Measurements from ENCODE around the gene NPAT. TPM values are rescaled to one million over a fixed set of nuclear protein-coding genes. Genes with fewer than 3 reads are reported as not detected.

Gene NPAT
- total RNA-seq, 1 donor from 2014 or later = 38.1 TPM

- intact Hi-C loops (cut with micrococcal nuclease) = loop anchor here (5.0 to 10.0 kb wide), 2 partner anchors 273 to 764 kb away; partner anchors contain the start of genes CWF19L2 and POGLUT3
- Mint-ChIP-seq H3K27ac (no peak overlapping the region), H3K36me3 (ENCODE audit: low read depth) (peaks cover 46% of the 10 kb centered on the region), H3K27me3 (no peaks in the 10 kb centered on the region), H3K4me3 (no peak overlapping the region), H3K4me1 (peaks cover 52% of the 10 kb centered on the region), H3K9me3 (no peaks in the 10 kb centered on the region)
- POLR2A ChIA-PET = interaction anchor here (0.9 to 8.9 kb wide), 10 partner anchors 15 to 444 kb away, joined by 3 to 210 read pairs (median 6); partner anchors contain the start of genes C11orf65, CUL5 and DDX10
- TF ChIP-seq CTCF (IDR thresholded peaks at IDR 0.05) = no peak
- no peak for ATAC-seq (ENCODE audit: low read depth)
- CTCF ChIA-PET = interaction anchor here (1.0 to 2.7 kb wide), 3 partner anchors 12 to 212 kb away, joined by 3 to 34 read pairs (median 3); partner anchors contain the start of gene CUL5
- DNase-seq = no peak
These were observed 1.1 kb downstream of the NPAT start for GRCh38 chr11:108221371-108221770.

- DNase-seq = no peak
These were observed 1.6 kb downstream of the NPAT start for GRCh38 chr11:108220721-108221336.

GRCh38 chr11:108218912-108219783 lies 3.3 kb downstream of the NPAT start:
- no peak for ATAC-seq (ENCODE audit: low read depth)
- H3K4me1 Mint-ChIP-seq = peaks cover 58% of the 10 kb centered on the region

More at GRCh38 chr11:108220721-108221336, 1.6 kb downstream of the NPAT start:
- ChIA-PET POLR2A (interaction anchor here (1.9 to 8.9 kb wide), 4 partner anchors 18 to 444 kb away, joined by 9 to 210 read pairs (median 14); partner anchors contain the start of genes CUL5 and DDX10), CTCF (interaction anchor here (1.0 to 1.2 kb wide), 2 partner anchors 12 to 212 kb away, joined by 3 read pairs; partner anchors contain the start of gene CUL5)
- H3K27me3 Mint-ChIP-seq = no peaks in the 10 kb centered on the region
- no peak overlapping the region for H3K4me3 Mint-ChIP-seq
- no peak for TF ChIP-seq CTCF (IDR thresholded peaks at IDR 0.05)
- no peak for ATAC-seq (ENCODE audit: low read depth)
- intact Hi-C loops (cut with micrococcal nuclease) = loop anchor here (5.0 to 10.0 kb wide), 2 partner anchors 274 to 764 kb away; partner anchors contain the start of genes CWF19L2 and POGLUT3
- peaks cover 46% of the 10 kb centered on the region for H3K36me3 Mint-ChIP-seq (ENCODE audit: low read depth)
- H3K27ac Mint-ChIP-seq = peak overlapping the region; percentile 42
- no peaks in the 10 kb centered on the region for H3K9me3 Mint-ChIP-seq
- peaks cover 52% of the 10 kb centered on the region for H3K4me1 Mint-ChIP-seq

GRCh38 chr11:108218455-108218854 lies 4.0 kb downstream of the NPAT start:
- DNase-seq (no peak), ATAC-seq (ENCODE audit: low read depth) (no peak)
- H3K27me3 Mint-ChIP-seq = no peaks in the 10 kb centered on the region
- POLR2A ChIA-PET = interaction anchor here (0.5 to 1.4 kb wide), 2 partner anchors 20 to 25 kb away, joined by 6 read pairs; no protein-coding TSS in a partner anchor
- intact Hi-C loops (cut with micrococcal nuclease) = no loop called here
- TF ChIP-seq CTCF (IDR thresholded peaks at IDR 0.05) = no peak
- H3K4me3 Mint-ChIP-seq = peak overlapping the region; percentile 1
- no peaks in the 10 kb centered on the region for H3K9me3 Mint-ChIP-seq
- peaks cover 58% of the 10 kb centered on the region for H3K36me3 Mint-ChIP-seq (ENCODE audit: low read depth)
- CTCF ChIA-PET = no interaction called here
- peaks cover 65% of the 10 kb centered on the region for H3K4me1 Mint-ChIP-seq
- H3K27ac Mint-ChIP-seq = no peak overlapping the region

More at GRCh38 chr11:108218912-108219783, 3.3 kb downstream of the NPAT start:
- Mint-ChIP-seq H3K9me3 (no peaks in the 10 kb centered on the region), H3K36me3 (ENCODE audit: low read depth) (peaks cover 51% of the 10 kb centered on the region), H3K27me3 (no peaks in the 10 kb centered on the region), H3K4me3 (no peak overlapping the region), H3K27ac (peak overlapping the region; percentile 57)
- POLR2A ChIA-PET = interaction anchor here (1.4 kb wide), 1 partner anchor 20 kb away, joined by 6 read pairs; no protein-coding TSS in a partner anchor
- TF ChIP-seq CTCF (IDR thresholded peaks at IDR 0.05) = no peak
- CTCF ChIA-PET = no interaction called here
- intact Hi-C loops (cut with micrococcal nuclease) = no loop called here
- DNase-seq = no peak
